OCI-LY1 (cell line): ENCODE data around the gene TUSC1.

Source experiments
- H2AFZ ChIP-seq: fragments of 200-600 bp; sonication (generic), shearing (Covaris generic); 2 replicates; pipeline ENCODE4 v1.6.0; 2014; ENCODE audit warnings: antibody characterized with exemption, mild to moderate bottlenecking, low read length
- H3F3A ChIP-seq: fragments of 200-600 bp; sonication (generic), shearing (Covaris generic); 2 replicates; pipeline ENCODE4 v1.6.0; 2014; ENCODE audit warnings: mild to moderate bottlenecking, antibody characterized with exemption, low read length, moderate library complexity; ENCODE audit not compliant: insufficient read depth
- H3K27ac ChIP-seq: fragments of 200-600 bp; sonication (generic); 2 replicates; pipeline ENCODE4 v1.5.1; 2014; ENCODE audit warnings: low read length, mixed run types, mild to moderate bottlenecking, low read depth; ENCODE audit not compliant: poor library complexity, severe bottlenecking
- H3K27me3 ChIP-seq: fragments of 200-600 bp; sonication (generic); 2 replicates; pipeline ENCODE4 v1.6.0; 2014; ENCODE audit warnings: antibody characterized with exemption, mild to moderate bottlenecking, low read length, moderate library complexity; ENCODE audit not compliant: insufficient read depth
- H3K36me3 ChIP-seq: fragments of 200-600 bp; sonication (generic); 2 replicates; pipeline ENCODE4 v1.6.1; 2014; ENCODE audit warnings: mild to moderate bottlenecking, antibody characterized with exemption, low read length, moderate library complexity, mixed read lengths; ENCODE audit not compliant: insufficient read depth
- H3K4me1 ChIP-seq: fragments of 200-600 bp; sonication (generic); 2 replicates; pipeline ENCODE4 v1.5.1; 2014; ENCODE audit warnings: mild to moderate bottlenecking, low read length, moderate library complexity; ENCODE audit not compliant: insufficient read depth, severe bottlenecking
- H3K4me2 ChIP-seq: fragments of 200-600 bp; sonication (generic), shearing (Covaris generic); 2 replicates; pipeline ENCODE4 v1.6.1; 2014; ENCODE audit warnings: low read length
- H3K4me3 ChIP-seq: fragments of 200-600 bp; sonication (generic); 2 replicates; pipeline ENCODE4 v1.5.1; 2014; ENCODE audit warnings: low read length, low read depth, mild to moderate bottlenecking, mixed read lengths; ENCODE audit not compliant: poor library complexity, severe bottlenecking
- H3K79me2 ChIP-seq: fragments of 200-600 bp; shearing (Covaris generic); 2 replicates; pipeline ENCODE4 v1.6.1; 2016; ENCODE audit warnings: mixed run types, low read length, mixed read lengths; ENCODE audit not compliant: insufficient read depth
- H3K9ac ChIP-seq: fragments of 200-600 bp; sonication (generic), shearing (Covaris generic); 2 replicates; pipeline ENCODE4 v1.6.1; 2014; ENCODE audit warnings: mild to moderate bottlenecking, low read length, mixed read lengths
- H3K9me2 ChIP-seq: fragments of 200-600 bp; sonication (generic), shearing (Covaris generic); 2 replicates; pipeline ENCODE4 v1.6.1; 2014; ENCODE audit warnings: low read depth, mild to moderate bottlenecking, low read length, mixed read lengths
- H3K9me3 ChIP-seq: fragments of 200-600 bp; shearing (Covaris generic); 2 replicates; pipeline ENCODE4 v1.6.1; 2014; ENCODE audit warnings: low read length, mixed read lengths
- H4K20me1 ChIP-seq: fragments of 200-600 bp; sonication (generic), shearing (Covaris generic); 2 replicates; pipeline ENCODE4 v1.6.0; 2016; ENCODE audit warnings: mild to moderate bottlenecking, low read length; ENCODE audit not compliant: insufficient read depth
- CTCF ChIP-seq: fragments of 200-600 bp; sonication (generic), shearing (Covaris generic); IDR thresholded peaks from 2 replicates; pipeline ENCODE4 v1.5.1; 2017; ENCODE audit warnings: mild to moderate bottlenecking, antibody characterized with exemption, low read length, moderate library complexity, mixed read lengths
- EZH2 ChIP-seq: fragments of 200-600 bp; sonication (generic), shearing (Covaris generic); IDR thresholded peaks from 2 replicates; pipeline ENCODE4 v1.8.0; 2017; ENCODE audit warnings: borderline replicate concordance, mixed run types, mild to moderate bottlenecking, antibody characterized with exemption, low read length, moderate library complexity, mixed read lengths

Gene TUSC1

GRCh38 chr9:25629231-25629630 is 49.0 kb downstream of the TUSC1 start:
- Histone ChIP-seq H3K79me2 (no peaks in the 10 kb centered on the region), H3K4me1 (no peaks in the 10 kb centered on the region), H3K9ac (no peak overlapping the region), H3K27me3 (no peaks in the 10 kb centered on the region), H3F3A (no peaks in the 10 kb centered on the region), H3K4me3 (no peak overlapping the region), H3K4me2 (no peak overlapping the region), H3K9me2 (no peaks in the 10 kb centered on the region), H2AFZ (no peak overlapping the region), H3K9me3 (no peaks in the 10 kb centered on the region), H3K27ac (no peak overlapping the region), H4K20me1 (no peaks in the 10 kb centered on the region), H3K36me3 (no peaks in the 10 kb centered on the region)
- TF ChIP-seq EZH2 (no peak), CTCF (no peak)
